NCI-H2081 (cell line): ENCODE measurements around the gene TMEM114.
A peak's percentile ranks its signal among the peaks of the same experiment; 100 is the strongest.

ENCODE experiments used
- DNase-seq, 2 experiments: peaks; one replicate each; lab custom pipeline; 2025; lab: John Stamatoyannopoulos, UW

Gene TMEM114

GRCh38 chr16:8611886-8612600 lies 21.7 kb upstream of the TMEM114 start:
- no peak for DNase-seq

- DNase-seq, result no peak
These were observed 20.8 kb upstream of the TMEM114 start for GRCh38 chr16:8611122-8611521.

GRCh38 chr16:8607214-8607613 lies 16.9 kb upstream of the TMEM114 start:
- no peak for DNase-seq

- no peak for DNase-seq
These were observed 15.2 kb upstream of the TMEM114 start for GRCh38 chr16:8605554-8605953.

- no peak for DNase-seq
These were observed 9.9 kb upstream of the TMEM114 start for GRCh38 chr16:8600144-8600775.

- no peak for DNase-seq
These were observed 6.3 kb upstream of the TMEM114 start for GRCh38 chr16:8596581-8596980.

- DNase-seq, result no peak
These were observed 5.5 kb upstream of the TMEM114 start for GRCh38 chr16:8595783-8596182.

- DNase-seq, result no peak
These were observed 3.9 kb upstream of the TMEM114 start for GRCh38 chr16:8594149-8594666.

GRCh38 chr16:8591451-8591850 lies 1.1 kb upstream of the TMEM114 start:
- no peak for DNase-seq

- DNase-seq, result no peak
These were observed 500 bp upstream of the TMEM114 start for GRCh38 chr16:8590811-8591210.

GRCh38 chr16:8589057-8589899 lies 1.0 kb downstream of the TMEM114 start:
- no peak for DNase-seq

- no peak for DNase-seq
These were observed 1.6 kb downstream of the TMEM114 start for GRCh38 chr16:8588682-8589056.

GRCh38 chr16:8587065-8587464 lies 3.2 kb downstream of the TMEM114 start:
- DNase-seq, result no peak

GRCh38 chr16:8585857-8586256 lies 4.5 kb downstream of the TMEM114 start:
- DNase-seq, result no peak

GRCh38 chr16:8585041-8585440 lies 5.3 kb downstream of the TMEM114 start:
- DNase-seq, result no peak

GRCh38 chr16:8583732-8584131 lies 6.6 kb downstream of the TMEM114 start:
- DNase-seq, result no peak

- peak in 1 of 2 experiments; percentile 11 for DNase-seq
These were observed 7.1 kb downstream of the TMEM114 start for GRCh38 chr16:8583199-8583598.

GRCh38 chr16:8581831-8582580 lies 8.3 kb downstream of the TMEM114 start:
- no peak for DNase-seq

- no peak for DNase-seq
These were observed 10.8 kb downstream of the TMEM114 start for GRCh38 chr16:8579559-8579958.

- DNase-seq, result no peak
These were observed 12.5 kb downstream of the TMEM114 start for GRCh38 chr16:8577678-8578304.
